Esophagus squamous epithelium (tissue), 4 donors: ENCODE measurements around the gene KIF26B.

ENCODE experiments used
- POLR2A ChIP-seq, 4 donors: fragments of 450-650 bp; IDR thresholded peaks; one replicate each; pipeline ENCODE4 v1.6.1; 2017; ENCODE audit warnings: antibody characterized with exemption in 4 of 4, mild to moderate bottlenecking in 4 of 4, moderate library complexity in 3 of 4
- TF ChIP-seq, protein P1 (sequence below), 6 experiments: fragments of 450-650 bp in 4 of 6; fragments of 200-600 bp in 2 of 6; sonication (generic) in 2 of 6; IDR thresholded peaks; one replicate each; pipeline ENCODE4 v1.5.1; 2016 to 2019; ENCODE audit warnings: antibody characterized with exemption in 6 of 6, mild to moderate bottlenecking in 4 of 6, moderate library complexity in 4 of 6

DNA sequence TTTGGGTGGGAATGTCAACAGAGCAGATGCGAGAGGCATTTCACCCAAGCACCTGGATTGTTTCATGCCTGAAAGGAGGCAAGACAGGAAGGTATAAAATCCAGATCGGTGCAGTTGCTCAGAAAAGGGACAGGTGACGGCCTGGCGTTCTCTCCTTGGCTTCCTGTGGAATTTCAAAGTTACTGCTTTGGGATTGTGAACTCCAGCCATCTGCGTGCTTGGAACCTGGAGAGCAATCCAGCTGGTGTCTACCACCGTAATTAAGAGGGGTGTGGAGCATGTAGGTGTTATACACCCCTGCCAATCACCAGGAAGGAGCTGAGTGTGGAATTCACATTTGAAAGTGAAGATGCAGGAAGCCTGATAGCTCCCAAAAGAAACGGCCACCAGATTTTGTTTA, 286.1 kb downstream of the KIF26B start:
- no peak for TF ChIP-seq POLR2A (IDR thresholded peaks at IDR 0.05)
- TF ChIP-seq, protein P1, sequence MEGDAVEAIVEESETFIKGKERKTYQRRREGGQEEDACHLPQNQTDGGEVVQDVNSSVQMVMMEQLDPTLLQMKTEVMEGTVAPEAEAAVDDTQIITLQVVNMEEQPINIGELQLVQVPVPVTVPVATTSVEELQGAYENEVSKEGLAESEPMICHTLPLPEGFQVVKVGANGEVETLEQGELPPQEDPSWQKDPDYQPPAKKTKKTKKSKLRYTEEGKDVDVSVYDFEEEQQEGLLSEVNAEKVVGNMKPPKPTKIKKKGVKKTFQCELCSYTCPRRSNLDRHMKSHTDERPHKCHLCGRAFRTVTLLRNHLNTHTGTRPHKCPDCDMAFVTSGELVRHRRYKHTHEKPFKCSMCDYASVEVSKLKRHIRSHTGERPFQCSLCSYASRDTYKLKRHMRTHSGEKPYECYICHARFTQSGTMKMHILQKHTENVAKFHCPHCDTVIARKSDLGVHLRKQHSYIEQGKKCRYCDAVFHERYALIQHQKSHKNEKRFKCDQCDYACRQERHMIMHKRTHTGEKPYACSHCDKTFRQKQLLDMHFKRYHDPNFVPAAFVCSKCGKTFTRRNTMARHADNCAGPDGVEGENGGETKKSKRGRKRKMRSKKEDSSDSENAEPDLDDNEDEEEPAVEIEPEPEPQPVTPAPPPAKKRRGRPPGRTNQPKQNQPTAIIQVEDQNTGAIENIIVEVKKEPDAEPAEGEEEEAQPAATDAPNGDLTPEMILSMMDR (IDR thresholded peaks at IDR 0.05), result no peak
